Ishikawa (cell line): ENCODE results near the gene FAM234A.

Experiments used
- CEBPB ChIP-seq: IDR thresholded peaks from 2 replicates; pipeline ENCODE4 v1.6.1; 2012
- CREB1 ChIP-seq: IDR thresholded peaks from 2 replicates; pipeline ENCODE4 v1.6.1; 2012; ENCODE audit warnings: low read depth
- EGR1 ChIP-seq: IDR thresholded peaks from 2 replicates; pipeline ENCODE4 v1.6.1; 2012
- EP300 ChIP-seq: IDR thresholded peaks from 2 replicates; pipeline ENCODE4 v1.6.1; 2012; ENCODE audit warnings: borderline replicate concordance
- FOXM1 ChIP-seq: IDR thresholded peaks from 2 replicates; pipeline ENCODE4 v1.6.1; 2012; ENCODE audit warnings: low read depth, borderline replicate concordance
- MAX ChIP-seq: IDR thresholded peaks from 2 replicates; pipeline ENCODE4 v1.6.1; 2012
- RAD21 ChIP-seq: IDR thresholded peaks from 2 replicates; pipeline ENCODE4 v1.6.1; 2012; ENCODE audit warnings: low read depth
- TAF1 ChIP-seq: IDR thresholded peaks from 2 replicates; pipeline ENCODE4 v1.6.1; 2012; ENCODE audit warnings: low read depth, mild to moderate bottlenecking
- TCF12 ChIP-seq: IDR thresholded peaks from 2 replicates; pipeline ENCODE4 v1.6.1; 2012; ENCODE audit warnings: low read depth
- YY1 ChIP-seq: IDR thresholded peaks from 2 replicates; pipeline ENCODE4 v1.6.1; 2012; ENCODE audit warnings: low read depth
- ZBTB7A ChIP-seq: IDR thresholded peaks from 2 replicates; pipeline ENCODE4 v1.6.1; 2012; ENCODE audit warnings: low read depth
- TF ChIP-seq, protein P1 (sequence below): IDR thresholded peaks from 2 replicates; pipeline ENCODE4 v1.6.1; 2012; ENCODE audit warnings: low read depth, mild to moderate bottlenecking
- TF ChIP-seq, protein P2 (sequence below): IDR thresholded peaks from 2 replicates; pipeline ENCODE4 v1.6.1; 2012

DNA sequence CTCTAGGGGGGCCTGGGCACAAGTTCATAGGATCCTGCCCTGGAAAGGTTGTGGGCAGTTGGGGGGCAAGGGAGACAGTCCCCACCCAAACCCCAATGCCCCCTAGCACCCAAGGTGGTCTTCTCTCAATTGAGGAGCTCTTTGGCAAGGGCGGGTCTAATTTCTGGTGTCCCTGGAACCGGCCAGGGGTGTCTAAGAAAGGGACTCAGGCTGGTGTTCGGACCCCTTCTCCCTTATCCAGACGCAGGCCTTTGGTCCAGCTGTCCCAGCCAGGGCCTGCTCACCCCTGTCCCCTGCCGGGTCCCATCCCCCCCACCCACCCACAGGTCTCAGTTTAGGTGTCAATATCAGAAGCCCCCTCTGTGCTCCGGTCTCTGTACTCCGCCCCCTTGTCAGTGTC, 44.9 kb downstream of the FAM234A start:
- TF ChIP-seq ZBTB7A (no peak), TCF12 (no peak), FOXM1 (no peak), RAD21 (no peak), EP300 (no peak), TAF1 (no peak), CREB1 (no peak), CEBPB (no peak), MAX (no peak), YY1 (no peak), EGR1 (no peak)
- TF ChIP-seq, protein P1, sequence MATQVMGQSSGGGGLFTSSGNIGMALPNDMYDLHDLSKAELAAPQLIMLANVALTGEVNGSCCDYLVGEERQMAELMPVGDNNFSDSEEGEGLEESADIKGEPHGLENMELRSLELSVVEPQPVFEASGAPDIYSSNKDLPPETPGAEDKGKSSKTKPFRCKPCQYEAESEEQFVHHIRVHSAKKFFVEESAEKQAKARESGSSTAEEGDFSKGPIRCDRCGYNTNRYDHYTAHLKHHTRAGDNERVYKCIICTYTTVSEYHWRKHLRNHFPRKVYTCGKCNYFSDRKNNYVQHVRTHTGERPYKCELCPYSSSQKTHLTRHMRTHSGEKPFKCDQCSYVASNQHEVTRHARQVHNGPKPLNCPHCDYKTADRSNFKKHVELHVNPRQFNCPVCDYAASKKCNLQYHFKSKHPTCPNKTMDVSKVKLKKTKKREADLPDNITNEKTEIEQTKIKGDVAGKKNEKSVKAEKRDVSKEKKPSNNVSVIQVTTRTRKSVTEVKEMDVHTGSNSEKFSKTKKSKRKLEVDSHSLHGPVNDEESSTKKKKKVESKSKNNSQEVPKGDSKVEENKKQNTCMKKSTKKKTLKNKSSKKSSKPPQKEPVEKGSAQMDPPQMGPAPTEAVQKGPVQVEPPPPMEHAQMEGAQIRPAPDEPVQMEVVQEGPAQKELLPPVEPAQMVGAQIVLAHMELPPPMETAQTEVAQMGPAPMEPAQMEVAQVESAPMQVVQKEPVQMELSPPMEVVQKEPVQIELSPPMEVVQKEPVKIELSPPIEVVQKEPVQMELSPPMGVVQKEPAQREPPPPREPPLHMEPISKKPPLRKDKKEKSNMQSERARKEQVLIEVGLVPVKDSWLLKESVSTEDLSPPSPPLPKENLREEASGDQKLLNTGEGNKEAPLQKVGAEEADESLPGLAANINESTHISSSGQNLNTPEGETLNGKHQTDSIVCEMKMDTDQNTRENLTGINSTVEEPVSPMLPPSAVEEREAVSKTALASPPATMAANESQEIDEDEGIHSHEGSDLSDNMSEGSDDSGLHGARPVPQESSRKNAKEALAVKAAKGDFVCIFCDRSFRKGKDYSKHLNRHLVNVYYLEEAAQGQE = no peak
- TF ChIP-seq, protein P2, sequence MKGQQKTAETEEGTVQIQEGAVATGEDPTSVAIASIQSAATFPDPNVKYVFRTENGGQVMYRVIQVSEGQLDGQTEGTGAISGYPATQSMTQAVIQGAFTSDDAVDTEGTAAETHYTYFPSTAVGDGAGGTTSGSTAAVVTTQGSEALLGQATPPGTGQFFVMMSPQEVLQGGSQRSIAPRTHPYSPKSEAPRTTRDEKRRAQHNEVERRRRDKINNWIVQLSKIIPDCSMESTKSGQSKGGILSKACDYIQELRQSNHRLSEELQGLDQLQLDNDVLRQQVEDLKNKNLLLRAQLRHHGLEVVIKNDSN = no peak
